Forelimb muscle (tissue), 1 donor: Measurements from ENCODE around the gene SLC6A4. TPM values are rescaled to one million over a fixed set of nuclear protein-coding genes. Genes with fewer than 3 reads are reported as not detected.
"Not testable (repeated sequence)": the region's sequence is repeated elsewhere in the genome, so short reads cannot be mapped to it uniquely, and the experiment has no call there.

Source experiments
- DNase-seq: peaks from one replicate; pipeline ENCODE4 v3.0.0-alpha.2; 2013; ENCODE audit warnings: low read depth
- polyA plus RNA-seq: library from polyadenylated mRNA; unstranded; fragments of 120-200 nt; gene quantifications from one replicate; pipeline ENCODE4 v1.2.1, GENCODE V29; 2013; ENCODE audit not compliant: insufficient read length

Gene SLC6A4
- polyA plus RNA-seq, 1 donor, result 0.11 TPM

GRCh38 chr17:30238387-30239088 is 3.0 kb upstream of the SLC6A4 start:
- DNase-seq, result no peak

GRCh38 chr17:30238003-30238344 is 2.5 kb upstream of the SLC6A4 start:
- no peak for DNase-seq

GRCh38 chr17:30237296-30238002 is 2.0 kb upstream of the SLC6A4 start:
- no peak for DNase-seq

- no peak for DNase-seq
Observed at GRCh38 chr17:30236766-30237165, 1.3 kb upstream of the SLC6A4 start.

- no peak for DNase-seq
Observed at GRCh38 chr17:30236297-30236624, 764 bp upstream of the SLC6A4 start.

- no peak for DNase-seq
Observed at GRCh38 chr17:30234964-30235363, 533 bp downstream of the SLC6A4 start.

- DNase-seq, result no peak
Observed at GRCh38 chr17:30234296-30234695, 1.2 kb downstream of the SLC6A4 start.

GRCh38 chr17:30232824-30233427 is 2.6 kb downstream of the SLC6A4 start:
- DNase-seq, result no peak

- DNase-seq, result no peak
Observed at GRCh38 chr17:30232015-30232823, 3.3 kb downstream of the SLC6A4 start.

GRCh38 chr17:30230596-30231125 is 4.8 kb downstream of the SLC6A4 start:
- no peak for DNase-seq

- not testable (repeated sequence) for DNase-seq
Observed at GRCh38 chr17:30230009-30230408, 5.5 kb downstream of the SLC6A4 start.

GRCh38 chr17:30229012-30229411 is 6.5 kb downstream of the SLC6A4 start:
- no peak for DNase-seq

GRCh38 chr17:30228011-30228410 is 7.5 kb downstream of the SLC6A4 start:
- DNase-seq, result no peak

GRCh38 chr17:30226878-30227277 is 8.6 kb downstream of the SLC6A4 start:
- no peak for DNase-seq

GRCh38 chr17:30225919-30226553 is 9.5 kb downstream of the SLC6A4 start:
- DNase-seq, result no peak

- no peak for DNase-seq
Observed at GRCh38 chr17:30225112-30225511, 10.4 kb downstream of the SLC6A4 start.

GRCh38 chr17:30224419-30224960 is 11.0 kb downstream of the SLC6A4 start:
- no peak for DNase-seq

GRCh38 chr17:30222721-30223175 is 12.7 kb downstream of the SLC6A4 start:
- DNase-seq, result no peak

GRCh38 chr17:30222251-30222650 is 13.2 kb downstream of the SLC6A4 start:
- DNase-seq, result no peak

- no peak for DNase-seq
Observed at GRCh38 chr17:30221346-30221745, 14.2 kb downstream of the SLC6A4 start.

- no peak for DNase-seq
Observed at GRCh38 chr17:30220414-30220813, 15.1 kb downstream of the SLC6A4 start.
